Osteoblast (primary cell): ENCODE results near the gene AKR1C3. TPM values are rescaled to one million over a fixed set of nuclear protein-coding genes. Genes with fewer than 3 reads are reported as not detected.

Experiments used
- DNase-seq: peaks from one replicate; pipeline ENCODE4 v3.0.0; 2011; ENCODE audit warnings: low spot score, mixed read lengths; ENCODE audit not compliant: insufficient read length; ENCODE audit errors: missing footprints
- H2AFZ ChIP-seq: 2 replicates; pipeline ENCODE4 v1.6.0; 2011; ENCODE audit warnings: mild to moderate bottlenecking, low read length
- H3K27ac ChIP-seq: 2 replicates; pipeline ENCODE4 v1.5.1; 2011; ENCODE audit warnings: mild to moderate bottlenecking, low read depth, low read length, moderate library complexity
- H3K27me3 ChIP-seq: 2 replicates; pipeline ENCODE4 v1.6.0; 2012; ENCODE audit warnings: mild to moderate bottlenecking, control low read depth, inconsistent platforms, low read length, moderate library complexity; ENCODE audit not compliant: insufficient read depth
- H3K36me3 ChIP-seq: 2 replicates; pipeline ENCODE4 v1.5.1; 2011; ENCODE audit warnings: mild to moderate bottlenecking, low read length, control low read depth, moderate library complexity; ENCODE audit not compliant: insufficient read depth
- H3K4me1 ChIP-seq: 2 replicates; pipeline ENCODE4 v1.5.1; 2011; ENCODE audit warnings: mild to moderate bottlenecking, low read length, control low read depth, moderate library complexity; ENCODE audit not compliant: insufficient read depth
- H3K4me2 ChIP-seq: 2 replicates; pipeline ENCODE4 v1.6.0; 2011; ENCODE audit warnings: mild to moderate bottlenecking, low read length; ENCODE audit not compliant: insufficient read depth
- H3K4me3 ChIP-seq: fragments of 200-600 bp; sonication (generic); 3 replicates; pipeline ENCODE4 v1.5.1; 2012; ENCODE audit warnings: mild to moderate bottlenecking, low read length, inconsistent platforms; ENCODE audit not compliant: insufficient read depth
- H3K79me2 ChIP-seq: 2 replicates; pipeline ENCODE4 v1.6.0; 2012; ENCODE audit warnings: mild to moderate bottlenecking, low read length, control low read depth, inconsistent platforms; ENCODE audit not compliant: insufficient read depth
- H3K9me3 ChIP-seq: 2 replicates; pipeline ENCODE4 v1.5.1; 2011; ENCODE audit warnings: low read depth, low read length, control low read depth
- H4K20me1 ChIP-seq: 2 replicates; pipeline ENCODE4 v1.6.0; 2012; ENCODE audit warnings: mild to moderate bottlenecking, low read length, control low read depth; ENCODE audit not compliant: insufficient read depth
- total RNA-seq: library from RNA; depleted of rRNA; stranded (reverse); fragments of >200 nt; gene quantifications from 2 replicates; pipeline ENCODE4 v1.2.3, GENCODE V29; 2012
- TF ChIP-seq, protein P1 (sequence below): IDR thresholded peaks from 2 replicates; pipeline ENCODE4 v1.5.1; 2011; ENCODE audit warnings: mild to moderate bottlenecking, low read depth, low read length, moderate library complexity; ENCODE audit errors: extremely low read depth

AKR1C3 gene
- total RNA-seq, 1 donor, result 238 TPM

DNA sequence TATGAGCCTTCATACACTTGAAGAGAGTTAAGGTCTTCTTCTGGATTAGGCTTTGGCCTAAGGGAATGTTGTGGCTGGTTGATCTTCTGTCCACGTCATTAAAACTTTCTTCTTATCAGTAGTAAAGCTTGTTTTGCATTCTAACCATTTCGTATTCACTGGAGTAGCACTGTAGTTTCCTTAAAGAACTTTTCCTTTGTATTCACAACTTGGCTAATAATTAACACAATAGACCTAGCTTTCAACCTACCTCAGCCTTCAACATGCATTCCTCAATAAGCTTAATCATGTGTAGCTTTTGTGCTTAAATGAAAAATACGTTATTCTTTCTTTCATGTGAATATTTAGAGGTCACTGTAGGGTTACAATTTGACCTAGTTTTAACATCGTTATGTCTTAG lies 48.0 kb downstream of the AKR1C3 start:
- Histone ChIP-seq H3K9me3 (no peaks in the 10 kb centered on the region), H3K4me1 (no peaks in the 10 kb centered on the region), H4K20me1 (no peaks in the 10 kb centered on the region), H3K4me2 (no peak overlapping the region), H3K36me3 (no peaks in the 10 kb centered on the region), H3K27me3 (no peaks in the 10 kb centered on the region), H3K27ac (no peak overlapping the region), H3K4me3 (no peak overlapping the region), H3K79me2 (no peaks in the 10 kb centered on the region), H2AFZ (no peak overlapping the region)
- TF ChIP-seq, protein P1, sequence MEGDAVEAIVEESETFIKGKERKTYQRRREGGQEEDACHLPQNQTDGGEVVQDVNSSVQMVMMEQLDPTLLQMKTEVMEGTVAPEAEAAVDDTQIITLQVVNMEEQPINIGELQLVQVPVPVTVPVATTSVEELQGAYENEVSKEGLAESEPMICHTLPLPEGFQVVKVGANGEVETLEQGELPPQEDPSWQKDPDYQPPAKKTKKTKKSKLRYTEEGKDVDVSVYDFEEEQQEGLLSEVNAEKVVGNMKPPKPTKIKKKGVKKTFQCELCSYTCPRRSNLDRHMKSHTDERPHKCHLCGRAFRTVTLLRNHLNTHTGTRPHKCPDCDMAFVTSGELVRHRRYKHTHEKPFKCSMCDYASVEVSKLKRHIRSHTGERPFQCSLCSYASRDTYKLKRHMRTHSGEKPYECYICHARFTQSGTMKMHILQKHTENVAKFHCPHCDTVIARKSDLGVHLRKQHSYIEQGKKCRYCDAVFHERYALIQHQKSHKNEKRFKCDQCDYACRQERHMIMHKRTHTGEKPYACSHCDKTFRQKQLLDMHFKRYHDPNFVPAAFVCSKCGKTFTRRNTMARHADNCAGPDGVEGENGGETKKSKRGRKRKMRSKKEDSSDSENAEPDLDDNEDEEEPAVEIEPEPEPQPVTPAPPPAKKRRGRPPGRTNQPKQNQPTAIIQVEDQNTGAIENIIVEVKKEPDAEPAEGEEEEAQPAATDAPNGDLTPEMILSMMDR, result no peak
- DNase-seq, result no peak

DNA sequence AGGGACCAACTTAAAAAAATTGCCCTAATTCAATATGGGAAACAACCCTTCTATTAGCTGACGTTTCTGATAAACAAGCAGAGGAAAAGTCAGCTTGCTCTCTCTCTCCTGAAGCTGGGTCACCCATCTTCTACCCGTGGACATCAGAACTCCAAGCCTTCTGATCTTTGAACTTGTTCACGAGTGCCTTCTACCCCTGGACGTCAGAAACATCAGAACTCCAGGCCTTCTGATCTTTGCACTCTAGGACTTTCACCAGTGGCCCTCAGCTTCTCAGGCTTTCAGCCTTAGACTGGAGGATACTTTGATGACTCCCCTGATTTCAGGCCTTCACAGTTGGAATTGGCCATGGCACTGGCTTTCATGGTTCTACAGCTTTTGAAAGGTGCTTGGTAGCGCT lies 48.9 kb downstream of the AKR1C3 start:
- TF ChIP-seq, protein P1, result no peak

DNA sequence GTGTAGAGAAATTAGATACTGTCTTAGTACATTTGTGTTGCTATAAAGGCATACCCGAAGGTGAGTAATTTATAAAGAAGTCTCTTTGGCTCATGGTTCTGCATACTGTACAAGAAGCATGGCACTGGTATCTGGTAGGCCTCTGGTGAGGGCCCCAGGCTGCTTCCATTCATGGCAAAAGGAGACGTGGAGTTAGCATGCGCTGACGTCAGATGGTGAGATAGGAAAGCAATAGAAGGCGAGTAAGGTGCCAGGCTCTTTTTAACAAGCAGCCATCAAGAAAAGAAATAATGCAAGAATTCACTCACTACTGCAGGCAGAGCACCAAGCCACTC lies 52.7 kb downstream of the AKR1C3 start:
- H3K4me2 ChIP-seq, result no peak overlapping the region
- no peaks in the 10 kb centered on the region for H3K9me3 ChIP-seq
- H3K79me2 ChIP-seq, result no peaks in the 10 kb centered on the region
- no peak overlapping the region for H2AFZ ChIP-seq
- H3K4me1 ChIP-seq, result no peaks in the 10 kb centered on the region
- no peak for DNase-seq
- no peaks in the 10 kb centered on the region for H3K27me3 ChIP-seq
- H4K20me1 ChIP-seq, result no peaks in the 10 kb centered on the region
- H3K27ac ChIP-seq, result no peak overlapping the region
- no peak overlapping the region for H3K4me3 ChIP-seq
- TF ChIP-seq, protein P1, result no peak
- H3K36me3 ChIP-seq, result no peaks in the 10 kb centered on the region

More for the DNA sequence above, 48.9 kb downstream of the AKR1C3 start:
- H3K27ac ChIP-seq, result no peak overlapping the region
- DNase-seq, result no peak
- H3K4me2 ChIP-seq, result no peak overlapping the region
- no peaks in the 10 kb centered on the region for H3K36me3 ChIP-seq
- no peaks in the 10 kb centered on the region for H3K9me3 ChIP-seq
- no peaks in the 10 kb centered on the region for H3K4me1 ChIP-seq
- H2AFZ ChIP-seq, result no peak overlapping the region
- no peak overlapping the region for H3K4me3 ChIP-seq
- H3K27me3 ChIP-seq, result no peaks in the 10 kb centered on the region
- no peaks in the 10 kb centered on the region for H4K20me1 ChIP-seq
- H3K79me2 ChIP-seq, result no peaks in the 10 kb centered on the region

DNA sequence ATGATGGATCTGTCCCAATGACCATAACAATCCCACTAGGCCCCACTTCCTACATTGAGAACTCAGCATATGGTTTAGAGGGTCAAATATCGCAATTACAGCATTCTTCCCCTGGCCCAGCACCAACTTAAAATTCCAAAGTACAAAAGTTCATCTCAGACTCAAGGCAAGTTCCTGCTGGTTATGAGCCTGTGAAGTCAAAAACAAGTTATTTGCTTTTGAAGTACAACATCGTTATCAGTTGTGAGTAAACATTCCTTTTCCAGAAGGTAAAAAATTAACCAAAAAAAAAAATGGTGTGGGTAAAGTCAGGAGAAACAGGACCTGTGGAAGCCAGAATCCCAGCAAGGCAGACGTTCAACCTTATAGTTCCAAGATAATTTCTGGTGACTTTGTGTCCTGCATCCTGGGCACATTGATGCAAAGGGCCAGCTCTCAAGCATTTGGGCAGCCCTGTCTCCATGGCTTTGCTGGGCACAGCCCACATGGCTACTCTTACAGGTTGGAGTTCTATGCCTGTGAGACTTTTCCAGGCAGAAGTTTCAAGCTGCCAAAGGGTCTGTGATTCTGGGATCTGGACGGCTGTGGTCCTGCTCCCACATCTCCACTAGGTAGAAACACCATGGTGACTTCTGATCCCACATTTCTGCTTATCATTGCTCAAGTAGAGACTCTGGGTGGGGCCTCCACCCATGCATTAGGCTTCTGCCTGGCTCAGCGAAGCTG lies 53.2 kb downstream of the AKR1C3 start:
- Histone ChIP-seq H3K4me2 (no peak overlapping the region), H3K27me3 (no peaks in the 10 kb centered on the region), H3K27ac (no peak overlapping the region), H2AFZ (no peak overlapping the region), H3K79me2 (no peaks in the 10 kb centered on the region), H4K20me1 (no peaks in the 10 kb centered on the region), H3K4me1 (no peaks in the 10 kb centered on the region), H3K36me3 (no peaks in the 10 kb centered on the region), H3K4me3 (no peak overlapping the region), H3K9me3 (no peaks in the 10 kb centered on the region)
- no peak for DNase-seq
- TF ChIP-seq, protein P1, result no peak
